Vagina (tissue), 2 donors: Measurements from ENCODE around the gene TMC7. TPM values are rescaled to one million over a fixed set of nuclear protein-coding genes. Genes with fewer than 3 reads are reported as not detected.
"Not testable (repeated sequence)": the region's sequence is repeated elsewhere in the genome, so short reads cannot be mapped to it uniquely, and the experiment has no call there.

Experiments
- DNase-seq, 2 donors: peaks; one replicate each; pipeline ENCODE4 v3.0.0-alpha.2; 2017; ENCODE audit errors: extremely low spot score in 2 of 2
- H3K27ac ChIP-seq: fragments of 200-600 bp; sonication (generic); one replicate; pipeline ENCODE4 v1.5.1; 2019
- H3K27me3 ChIP-seq: fragments of 200-600 bp; sonication (generic); one replicate; pipeline ENCODE4 v1.5.1; 2019
- H3K36me3 ChIP-seq, 2 donors: fragments of 200-600 bp; sonication (generic); one replicate each; pipeline ENCODE4 v1.5.1; 2017 to 2019
- H3K4me1 ChIP-seq: fragments of 200-600 bp; sonication (generic); one replicate; pipeline ENCODE4 v1.5.1; 2019
- H3K4me3 ChIP-seq, 2 donors: fragments of 200-600 bp; sonication (generic); 1 replicate in 1 of 2; 2 replicates in 1 of 2; pipeline ENCODE4 v1.5.1; 2016 to 2019
- H3K9me3 ChIP-seq: fragments of 200-600 bp; sonication (generic); one replicate; pipeline ENCODE4 v1.5.1; 2019
- POLR2A ChIP-seq, 2 donors: fragments of 450-650 bp; IDR thresholded peaks; one replicate each; pipeline ENCODE4 v1.6.1; 2017; ENCODE audit warnings: antibody characterized with exemption in 2 of 2, mild to moderate bottlenecking in 2 of 2, moderate library complexity in 2 of 2
- POLR2AphosphoS5 ChIP-seq, 2 donors: sonication (generic); formaldehyde crosslinking; IDR thresholded peaks; one replicate each; pipeline ENCODE4 v1.9.0; 2017; ENCODE audit warnings: antibody characterized with exemption in 2 of 2, mild to moderate bottlenecking in 2 of 2, low read depth in 1 of 2; ENCODE audit not compliant: insufficient read depth in 1 of 2
- intact Hi-C: fragments of 100-400 bp; cut with DNase I; formaldehyde crosslinking; loops from one replicate; pipeline ENCODE4 v1.15.1; 2023
- total RNA-seq: library from RNA; depleted of rRNA; stranded (reverse); fragments of >200 nt; gene quantifications from one replicate; pipeline ENCODE4 v1.2.3, GENCODE V29; 2016
- TF ChIP-seq, protein P1 (sequence below), 3 experiments: fragments of 450-650 bp in 2 of 3; fragments of 200-600 bp in 1 of 3; sonication (generic) in 1 of 3; IDR thresholded peaks; one replicate each; pipeline ENCODE4 v1.5.1; 2017 to 2019; ENCODE audit warnings: antibody characterized with exemption in 3 of 3, mild to moderate bottlenecking in 2 of 3, moderate library complexity in 2 of 3

Gene TMC7
- total RNA-seq, 1 donor from 2014 or later = 1.7 TPM

GRCh38 chr16:18953547-18953946 lies 30.2 kb upstream of the TMC7 start:
- DNase-seq = no peak
- no peaks in the 10 kb centered on the region for H3K27me3 ChIP-seq
- H3K36me3 ChIP-seq = no peaks in the 10 kb centered on the region
- H3K9me3 ChIP-seq = no peaks in the 10 kb centered on the region
- H3K27ac ChIP-seq = no peak overlapping the region
- H3K4me1 ChIP-seq = no peaks in the 10 kb centered on the region
- TF ChIP-seq, protein P1, sequence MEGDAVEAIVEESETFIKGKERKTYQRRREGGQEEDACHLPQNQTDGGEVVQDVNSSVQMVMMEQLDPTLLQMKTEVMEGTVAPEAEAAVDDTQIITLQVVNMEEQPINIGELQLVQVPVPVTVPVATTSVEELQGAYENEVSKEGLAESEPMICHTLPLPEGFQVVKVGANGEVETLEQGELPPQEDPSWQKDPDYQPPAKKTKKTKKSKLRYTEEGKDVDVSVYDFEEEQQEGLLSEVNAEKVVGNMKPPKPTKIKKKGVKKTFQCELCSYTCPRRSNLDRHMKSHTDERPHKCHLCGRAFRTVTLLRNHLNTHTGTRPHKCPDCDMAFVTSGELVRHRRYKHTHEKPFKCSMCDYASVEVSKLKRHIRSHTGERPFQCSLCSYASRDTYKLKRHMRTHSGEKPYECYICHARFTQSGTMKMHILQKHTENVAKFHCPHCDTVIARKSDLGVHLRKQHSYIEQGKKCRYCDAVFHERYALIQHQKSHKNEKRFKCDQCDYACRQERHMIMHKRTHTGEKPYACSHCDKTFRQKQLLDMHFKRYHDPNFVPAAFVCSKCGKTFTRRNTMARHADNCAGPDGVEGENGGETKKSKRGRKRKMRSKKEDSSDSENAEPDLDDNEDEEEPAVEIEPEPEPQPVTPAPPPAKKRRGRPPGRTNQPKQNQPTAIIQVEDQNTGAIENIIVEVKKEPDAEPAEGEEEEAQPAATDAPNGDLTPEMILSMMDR (IDR thresholded peaks at IDR 0.05) = no peak
- intact Hi-C loops = loop anchor here (10.0 kb wide), 1 partner anchor 149 kb away; the partner anchor contains the start of gene ARL6IP1
- no peak overlapping the region for H3K4me3 ChIP-seq

DNA sequence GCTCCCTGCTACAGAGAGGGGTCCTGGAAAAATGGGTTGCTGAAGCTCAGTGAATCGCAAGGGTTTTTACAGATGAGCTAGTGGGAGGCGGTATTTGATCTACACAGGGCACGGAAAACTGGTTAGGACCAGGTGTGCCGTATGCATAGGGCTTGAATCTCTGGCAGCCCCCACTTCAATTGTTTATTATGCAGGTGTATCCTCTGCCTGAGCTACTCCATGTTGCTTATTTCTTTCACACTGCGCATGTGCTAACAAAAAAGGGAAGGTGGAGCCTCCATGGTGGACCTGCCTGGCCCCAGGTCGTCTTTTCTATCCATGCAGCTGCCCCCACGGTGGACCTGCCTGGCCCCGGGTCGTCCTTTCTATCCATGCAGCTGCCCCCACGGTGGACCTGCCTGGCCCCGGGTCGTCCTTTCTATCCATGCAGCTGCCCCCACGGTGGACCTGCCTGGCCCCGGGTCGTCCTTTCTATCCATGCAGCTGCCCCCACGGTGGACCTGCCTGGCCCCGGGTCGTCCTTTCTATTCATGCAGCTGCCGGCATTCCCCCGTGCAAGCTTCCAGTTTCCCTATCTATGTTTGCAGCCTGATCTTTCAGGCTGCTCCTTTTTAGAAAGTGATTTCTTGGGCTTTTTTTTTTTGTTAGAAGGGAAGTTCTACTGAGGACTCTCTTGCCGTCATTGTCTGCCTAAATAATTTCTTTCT lies 27.7 kb upstream of the TMC7 start:
- intact Hi-C loops = loop anchor here (10.0 kb wide), 1 partner anchor 151 kb away; the partner anchor contains the start of gene ARL6IP1
- not testable (repeated sequence) for H3K27ac ChIP-seq

GRCh38 chr16:18956658-18957241 lies 27.0 kb upstream of the TMC7 start:
- not testable (repeated sequence) for H3K4me3 ChIP-seq, H3K27me3 ChIP-seq, H3K36me3 ChIP-seq, DNase-seq, H3K27ac ChIP-seq, H3K9me3 ChIP-seq, H3K4me1 ChIP-seq
- intact Hi-C loops = loop anchor here (10.0 kb wide), 1 partner anchor 152 kb away; the partner anchor contains the start of gene ARL6IP1

More for the DNA sequence above, 27.7 kb upstream of the TMC7 start:
- H3K9me3 ChIP-seq, H3K36me3 ChIP-seq, H3K4me3 ChIP-seq, H3K4me1 ChIP-seq, H3K27me3 ChIP-seq, DNase-seq: not testable (repeated sequence)

- intact Hi-C loops = loop anchor here (10.0 kb wide), 1 partner anchor 154 kb away; the partner anchor contains the start of gene ARL6IP1
- TF ChIP-seq POLR2A (IDR thresholded peaks at IDR 0.05) (no peak), POLR2AphosphoS5 (IDR thresholded peaks at IDR 0.05; ENCODE audit: insufficient read depth in 1 of 2, low read depth in 1 of 2) (no peak)
- TF ChIP-seq, protein P1 (IDR thresholded peaks at IDR 0.05) = no peak
- H3K27ac ChIP-seq = no peak overlapping the region
- H3K27me3 ChIP-seq = no peaks in the 10 kb centered on the region
- no peaks in the 10 kb centered on the region for H3K9me3 ChIP-seq
- H3K4me1 ChIP-seq = peaks cover 9% of the 10 kb centered on the region
- H3K36me3 ChIP-seq = no peaks in the 10 kb centered on the region
- H3K4me3 ChIP-seq = no peak overlapping the region
- no peak for DNase-seq
Observed at GRCh38 chr16:18958621-18959029, 25.1 kb upstream of the TMC7 start.

DNA sequence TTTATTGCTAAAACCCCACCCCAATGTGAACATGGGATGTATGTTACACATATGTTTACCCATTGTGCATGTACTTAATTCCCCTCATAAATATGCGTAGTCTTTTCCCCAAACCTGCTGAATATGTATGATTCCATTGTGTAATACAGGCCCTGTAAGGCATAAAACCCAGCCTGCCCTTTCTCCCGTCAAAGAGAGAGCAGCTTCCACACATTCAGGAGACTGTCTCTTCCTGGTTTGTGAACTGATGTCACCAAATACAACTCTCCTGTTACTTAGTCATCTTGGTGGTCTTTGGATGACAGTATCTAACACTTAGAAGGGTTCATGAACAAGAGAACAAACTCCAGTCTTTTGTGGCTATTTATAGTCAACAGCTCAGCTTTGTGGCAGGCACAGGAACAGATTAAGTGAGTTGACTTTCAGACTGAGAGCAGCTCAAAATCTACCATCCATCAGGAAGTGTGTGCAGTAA lies 24.7 kb upstream of the TMC7 start:
- H3K27ac ChIP-seq = no peak overlapping the region
- no peaks in the 10 kb centered on the region for H3K9me3 ChIP-seq
- DNase-seq = no peak
- intact Hi-C loops = loop anchor here (10.0 kb wide), 1 partner anchor 154 kb away; the partner anchor contains the start of gene ARL6IP1
- TF ChIP-seq POLR2AphosphoS5 (IDR thresholded peaks at IDR 0.05; ENCODE audit: insufficient read depth in 1 of 2, low read depth in 1 of 2) (no peak), POLR2A (IDR thresholded peaks at IDR 0.05) (no peak)
- TF ChIP-seq, protein P1 (IDR thresholded peaks at IDR 0.05) = no peak
- H3K27me3 ChIP-seq = no peaks in the 10 kb centered on the region
- peaks cover 9% of the 10 kb centered on the region for H3K4me1 ChIP-seq
- H3K4me3 ChIP-seq = no peak overlapping the region
- H3K36me3 ChIP-seq = no peaks in the 10 kb centered on the region

DNA sequence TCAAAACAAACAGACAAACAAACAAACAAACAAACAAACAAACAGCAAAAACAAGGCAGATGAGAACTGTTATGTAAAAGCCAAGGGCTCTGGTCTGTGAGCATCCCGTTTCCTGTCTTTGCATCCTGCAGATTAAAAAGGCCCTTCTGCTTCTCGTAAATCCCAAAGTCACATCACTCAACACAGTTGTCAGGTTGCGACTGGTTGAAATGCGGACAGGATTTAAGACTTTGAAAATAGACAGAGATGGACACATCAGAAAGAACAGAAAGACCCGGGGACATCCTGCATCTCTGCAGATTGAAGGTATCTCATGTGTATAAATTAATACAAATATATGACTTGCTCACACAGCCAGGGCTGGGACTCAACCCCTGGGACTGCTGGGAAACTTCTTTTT lies 18.2 kb upstream of the TMC7 start:
- TF ChIP-seq POLR2A (IDR thresholded peaks at IDR 0.05) (no peak), POLR2AphosphoS5 (IDR thresholded peaks at IDR 0.05; ENCODE audit: insufficient read depth in 1 of 2, low read depth in 1 of 2) (no peak)
- TF ChIP-seq, protein P1 (IDR thresholded peaks at IDR 0.05) = no peak
- H3K36me3 ChIP-seq = no peaks in the 10 kb centered on the region
- peaks cover 14% of the 10 kb centered on the region for H3K4me1 ChIP-seq
- DNase-seq = no peak
- H3K4me3 ChIP-seq = no peak overlapping the region
- H3K27me3 ChIP-seq = no peaks in the 10 kb centered on the region
- H3K9me3 ChIP-seq = no peaks in the 10 kb centered on the region
- intact Hi-C loops = no loop called here
- no peak overlapping the region for H3K27ac ChIP-seq
